NCI-H146 treated with DMSO at 0.1 percent for 48 hours (cell line): ENCODE measurements around the gene PGRMC1.
"Not testable (repeated sequence)": the region's sequence is repeated elsewhere in the genome, so short reads cannot be mapped to it uniquely, and the experiment has no call there.

Experiments used
- DNase-seq: peaks from one replicate; lab custom pipeline; 2025; ENCODE audit not compliant: unreplicated experiment; lab: John Stamatoyannopoulos, UW

The PGRMC1 gene

GRCh38 chrX:119231936-119232445 is 4.1 kb upstream of the PGRMC1 start:
- no peak for DNase-seq

GRCh38 chrX:119235051-119235511 is 1.0 kb upstream of the PGRMC1 start:
- DNase-seq: no peak

DNA sequence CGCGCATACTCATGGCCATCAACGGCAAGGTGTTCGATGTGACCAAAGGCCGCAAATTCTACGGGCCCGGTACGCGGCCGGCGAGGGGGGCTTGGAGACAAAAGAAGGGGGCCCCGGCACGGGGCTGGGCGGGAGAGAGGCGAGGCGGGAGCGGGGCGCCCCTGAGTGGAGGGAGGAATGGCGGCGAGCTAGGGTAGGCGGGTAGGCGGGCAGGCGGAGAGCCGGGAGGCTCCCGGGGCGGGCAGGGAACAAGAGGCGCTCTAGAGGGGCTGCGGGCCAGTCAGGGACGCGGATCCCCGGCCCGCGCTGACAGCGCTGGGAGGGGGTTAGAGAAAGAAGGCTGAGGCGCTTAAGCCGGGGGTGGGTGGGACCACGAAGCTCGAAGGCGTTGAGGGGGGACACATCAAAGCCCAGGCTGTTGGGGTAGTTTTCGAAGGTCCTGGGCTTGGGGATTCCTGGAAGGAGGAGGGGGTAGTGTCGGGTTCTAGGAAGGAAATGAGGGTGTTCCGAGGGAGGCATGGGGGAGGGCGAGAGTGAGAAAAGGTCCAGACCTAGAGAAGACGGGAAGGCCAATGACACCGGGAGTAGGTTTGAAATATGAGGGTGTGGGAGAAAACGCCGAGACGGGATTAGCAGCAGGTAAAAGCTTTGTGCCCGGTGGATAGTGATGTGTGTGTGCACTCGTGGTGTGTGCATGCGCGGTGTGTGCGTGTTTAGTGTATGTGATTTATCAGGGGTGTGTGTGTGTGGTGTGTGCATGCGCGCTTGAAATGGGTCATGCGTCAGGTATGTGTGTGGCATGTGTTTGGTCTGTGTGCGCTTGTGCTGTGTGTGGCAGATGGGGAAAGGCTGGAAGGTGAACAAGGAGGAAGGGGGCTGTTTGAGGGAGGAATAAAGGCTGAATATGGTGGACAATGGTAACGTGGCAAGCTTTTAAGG is 807 bp downstream of the PGRMC1 start:
- DNase-seq: no peak

GRCh38 chrX:119237562-119237942 is 1.5 kb downstream of the PGRMC1 start:
- no peak for DNase-seq

GRCh38 chrX:119238557-119238956 is 2.5 kb downstream of the PGRMC1 start:
- DNase-seq: no peak

- DNase-seq: no peak
These were observed 4.3 kb downstream of the PGRMC1 start for GRCh38 chrX:119240356-119240755.

- DNase-seq: no peak
These were observed 11.6 kb downstream of the PGRMC1 start for GRCh38 chrX:119247702-119248101.

DNA sequence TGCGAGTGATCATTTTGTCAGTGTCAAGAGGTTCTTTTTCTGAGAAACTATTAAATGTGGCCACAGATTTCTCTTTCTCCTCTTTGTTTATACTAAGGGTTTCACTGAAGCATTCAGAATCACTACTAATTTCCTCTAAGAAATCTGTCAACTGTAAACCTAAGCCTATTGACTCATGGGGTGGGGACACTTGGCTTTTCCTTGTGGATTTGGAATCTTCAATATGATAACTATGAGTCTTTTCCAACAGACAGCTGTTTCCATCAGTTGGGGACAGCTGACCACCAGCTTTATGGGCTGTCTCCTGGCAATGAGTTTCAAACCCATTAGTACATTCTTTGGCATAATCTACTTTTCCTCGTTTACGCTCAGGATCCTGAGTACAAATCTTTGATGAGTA is 13.8 kb downstream of the PGRMC1 start:
- no peak for DNase-seq

GRCh38 chrX:119251386-119251785 is 15.3 kb downstream of the PGRMC1 start:
- DNase-seq: no peak

GRCh38 chrX:119252716-119253115 is 16.6 kb downstream of the PGRMC1 start:
- no peak for DNase-seq

GRCh38 chrX:119266364-119266995 is 30.4 kb downstream of the PGRMC1 start:
- DNase-seq: no peak

DNA sequence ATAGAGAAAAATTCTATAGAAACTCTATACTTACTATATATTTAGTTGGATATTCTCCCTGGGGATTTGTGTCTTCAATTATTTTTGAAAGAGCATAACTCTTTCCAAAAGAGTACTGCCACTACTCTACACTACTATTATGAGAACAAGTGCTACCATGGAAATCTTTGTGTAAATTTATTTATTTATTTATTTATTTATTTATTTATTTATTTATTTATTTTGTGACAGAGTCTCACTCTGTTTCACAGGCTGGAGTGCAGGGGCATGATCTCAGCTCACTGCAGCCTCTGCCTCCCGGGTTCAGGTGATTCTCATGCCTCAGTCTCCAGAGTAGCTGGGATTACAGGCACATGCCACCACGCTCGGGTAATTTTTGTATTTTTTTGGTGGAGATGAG is 31.0 kb downstream of the PGRMC1 start:
- DNase-seq: not testable (repeated sequence)

- DNase-seq: no peak
These were observed 36.9 kb downstream of the PGRMC1 start for GRCh38 chrX:119272882-119273419.

- DNase-seq: no peak
These were observed 37.5 kb downstream of the PGRMC1 start for GRCh38 chrX:119273420-119274192.

DNA sequence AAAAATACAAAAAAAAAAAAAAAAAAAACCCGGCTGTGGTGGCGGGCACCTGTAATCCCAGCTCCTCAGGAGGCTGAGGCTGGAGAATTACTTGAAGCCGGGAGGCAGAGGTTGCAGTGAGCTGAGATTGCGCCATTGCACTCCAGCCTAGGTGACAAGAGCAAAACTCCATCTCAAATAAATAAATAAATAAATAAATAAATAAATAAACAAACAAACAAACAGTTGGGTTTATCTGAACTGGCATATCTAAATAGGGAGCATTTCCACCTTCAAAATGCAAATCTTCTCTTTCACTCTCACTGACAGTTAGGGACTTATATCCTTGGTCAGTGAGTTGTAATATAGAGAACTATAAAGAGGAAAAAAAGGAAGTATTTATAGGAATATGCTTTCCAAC is 46.3 kb downstream of the PGRMC1 start:
- DNase-seq: not testable (repeated sequence)

DNA sequence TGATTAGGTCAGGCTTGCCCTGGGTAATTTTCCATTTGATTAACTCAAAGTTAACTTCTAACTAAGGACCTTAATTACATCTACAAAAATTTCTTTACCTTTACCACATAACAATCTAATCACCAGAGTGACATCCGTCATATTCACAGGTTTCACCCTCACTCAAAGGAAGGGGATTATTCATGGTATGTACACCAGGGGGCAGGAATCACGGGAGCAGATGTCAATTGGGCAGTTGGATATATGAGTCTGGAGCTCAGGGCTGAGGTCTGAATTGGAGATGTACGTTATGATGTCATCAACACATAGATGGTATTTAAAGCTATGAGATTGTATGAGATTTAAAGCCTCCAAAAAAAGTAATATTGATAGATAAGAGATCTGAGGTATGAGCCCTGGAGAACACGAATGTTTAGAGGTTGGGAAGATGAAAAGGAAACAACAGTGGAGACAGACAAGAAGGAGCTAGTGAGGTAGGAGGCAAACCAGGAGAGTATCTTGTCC is 52.9 kb downstream of the PGRMC1 start:
- no peak for DNase-seq

DNA sequence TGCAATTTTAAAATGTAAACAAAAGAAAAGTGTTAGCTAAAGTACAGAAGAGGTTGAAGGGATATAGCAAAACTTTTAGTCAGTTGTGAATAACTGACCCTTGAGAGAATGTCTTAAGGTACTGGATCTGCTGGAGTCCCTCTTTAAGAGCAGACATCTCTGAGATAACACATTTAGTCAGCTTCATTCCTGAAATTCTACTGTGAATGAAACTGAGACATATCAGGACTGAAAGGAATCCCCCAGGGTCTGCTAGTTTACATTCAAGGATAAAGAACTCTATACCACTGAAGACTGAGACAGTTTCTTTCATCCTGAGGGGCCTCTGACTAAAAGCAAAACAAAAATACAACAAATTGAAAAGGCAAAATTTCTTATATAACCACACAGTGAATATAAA is 54.4 kb downstream of the PGRMC1 start:
- no peak for DNase-seq

DNA sequence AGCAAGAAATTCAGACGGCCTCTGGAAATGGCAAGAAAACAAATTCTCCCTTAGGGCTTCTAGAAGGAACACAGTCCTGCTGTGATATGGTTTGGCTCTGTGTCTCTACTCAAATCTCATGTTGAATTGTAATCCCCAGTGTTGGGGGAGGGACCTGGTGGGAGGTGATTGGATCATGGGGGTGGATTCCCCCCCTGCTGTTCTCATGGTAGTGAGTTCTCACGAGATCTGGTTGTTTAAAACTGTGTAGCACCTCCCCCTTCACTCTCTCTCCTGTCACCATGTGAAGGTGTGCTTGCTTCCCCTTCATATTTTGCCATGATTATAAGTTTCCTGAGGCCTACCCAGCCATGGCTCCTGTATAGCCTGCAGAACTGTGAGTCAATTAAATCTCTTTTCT is 55.2 kb downstream of the PGRMC1 start:
- DNase-seq: not testable (repeated sequence)

DNA sequence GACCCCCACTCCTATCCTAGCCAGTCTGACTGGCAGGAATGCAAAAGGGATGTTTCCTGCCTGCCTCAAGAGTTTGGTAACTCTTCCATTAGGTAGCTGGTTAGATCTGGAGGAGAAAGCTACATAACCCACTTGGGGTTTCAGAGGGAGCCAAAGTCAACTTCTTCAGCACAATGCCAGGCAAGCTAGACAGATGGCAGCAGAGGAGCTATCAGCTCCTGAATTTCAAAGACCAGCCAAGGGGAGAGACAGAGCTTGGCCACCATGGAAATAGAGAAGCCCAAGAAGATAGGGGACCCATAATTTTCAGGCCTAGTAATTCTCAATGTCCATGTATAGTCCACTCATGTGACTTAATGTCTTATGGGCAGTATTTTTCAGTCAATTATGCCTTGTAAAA is 56.4 kb downstream of the PGRMC1 start:
- DNase-seq: no peak
